Lower leg skin (tissue), 4 donors: ENCODE data around the gene PSMB1. TPM values are rescaled to one million over a fixed set of nuclear protein-coding genes. Genes with fewer than 3 reads are reported as not detected.

Experiments
- DNase-seq, 2 donors: peaks; one replicate each; pipeline ENCODE4 v3.0.0-alpha.2; 2019; ENCODE audit warnings: low spot score in 2 of 2
- H3K4me3 ChIP-seq: fragments of 200-600 bp; sonication (generic); 2 replicates; pipeline ENCODE4 v1.5.1; 2017; ENCODE audit warnings: mild to moderate bottlenecking, low read depth; ENCODE audit not compliant: poor library complexity, severe bottlenecking
- POLR2A ChIP-seq, 2 donors: fragments of 450-650 bp; IDR thresholded peaks; one replicate each; pipeline ENCODE4 v1.6.1; 2016 to 2017; ENCODE audit warnings: antibody characterized with exemption in 2 of 2, mild to moderate bottlenecking in 1 of 2, moderate library complexity in 1 of 2
- WGBS, 2 donors: methylation state at CpG; one replicate each; pipeline ENCODE4 v1.1.5; 2018; 5-methylcytosine and 5-hydroxymethylcytosine counted together
- intact Hi-C: fragments of 100-400 bp; cut with DNase I; formaldehyde crosslinking; loops from one replicate; pipeline ENCODE4 v1.15.0; 2023; ENCODE audit warnings: low total_unique reads
- total RNA-seq, 4 donors: library from RNA; depleted of rRNA; stranded (reverse); fragments of >200 nt; gene quantifications; one replicate each; pipeline ENCODE4 v1.1.0, GENCODE V29; 2016
- TF ChIP-seq, protein P1 (sequence below), 3 donors: fragments of 450-650 bp; IDR thresholded peaks; one replicate each; pipeline ENCODE4 v1.5.1; 2016; ENCODE audit warnings: antibody characterized with exemption in 3 of 3, mild to moderate bottlenecking in 3 of 3, moderate library complexity in 2 of 3

PSMB1 gene
- total RNA-seq, 4 donors from 2014 or later: 175 to 255 (median 213) TPM

DNA sequence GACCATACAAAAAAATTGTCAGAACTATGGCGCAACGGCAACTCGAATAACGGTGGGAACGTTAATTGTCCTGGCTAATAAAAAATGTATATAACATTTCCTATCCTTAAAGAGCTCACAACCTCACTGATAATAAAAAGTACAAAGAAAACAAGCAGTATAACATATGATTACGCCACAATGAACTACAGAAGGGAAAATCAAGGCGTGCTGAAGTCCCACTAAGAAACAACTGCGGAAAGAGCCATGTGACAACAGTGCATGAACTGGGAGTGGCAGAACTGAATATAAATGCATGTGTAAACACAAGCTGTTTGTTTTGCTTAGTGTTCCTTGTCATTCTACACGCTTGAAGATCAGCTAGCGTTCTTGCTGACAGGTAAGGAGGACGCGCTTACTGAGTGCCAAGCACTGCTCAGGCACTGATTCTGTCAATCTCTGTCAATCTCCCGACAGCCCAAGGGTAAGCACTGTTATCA is 466 bp upstream of the PSMB1 start:
- no peak for DNase-seq
- WGBS, 2 donors: 0% methylated on average over 13 of the region's 13 CpGs
- intact Hi-C loops: no loop called here
- H3K4me3 ChIP-seq: peak overlapping the region; percentile 74
- TF ChIP-seq, protein P1, sequence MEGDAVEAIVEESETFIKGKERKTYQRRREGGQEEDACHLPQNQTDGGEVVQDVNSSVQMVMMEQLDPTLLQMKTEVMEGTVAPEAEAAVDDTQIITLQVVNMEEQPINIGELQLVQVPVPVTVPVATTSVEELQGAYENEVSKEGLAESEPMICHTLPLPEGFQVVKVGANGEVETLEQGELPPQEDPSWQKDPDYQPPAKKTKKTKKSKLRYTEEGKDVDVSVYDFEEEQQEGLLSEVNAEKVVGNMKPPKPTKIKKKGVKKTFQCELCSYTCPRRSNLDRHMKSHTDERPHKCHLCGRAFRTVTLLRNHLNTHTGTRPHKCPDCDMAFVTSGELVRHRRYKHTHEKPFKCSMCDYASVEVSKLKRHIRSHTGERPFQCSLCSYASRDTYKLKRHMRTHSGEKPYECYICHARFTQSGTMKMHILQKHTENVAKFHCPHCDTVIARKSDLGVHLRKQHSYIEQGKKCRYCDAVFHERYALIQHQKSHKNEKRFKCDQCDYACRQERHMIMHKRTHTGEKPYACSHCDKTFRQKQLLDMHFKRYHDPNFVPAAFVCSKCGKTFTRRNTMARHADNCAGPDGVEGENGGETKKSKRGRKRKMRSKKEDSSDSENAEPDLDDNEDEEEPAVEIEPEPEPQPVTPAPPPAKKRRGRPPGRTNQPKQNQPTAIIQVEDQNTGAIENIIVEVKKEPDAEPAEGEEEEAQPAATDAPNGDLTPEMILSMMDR (IDR thresholded peaks at IDR 0.05): no peak
- TF ChIP-seq POLR2A (IDR thresholded peaks at IDR 0.05): no peak

- TF ChIP-seq POLR2A (IDR thresholded peaks at IDR 0.05): no peak
- TF ChIP-seq, protein P1 (IDR thresholded peaks at IDR 0.05): no peak
- intact Hi-C loops: no loop called here
- no peak for DNase-seq
- WGBS, 2 donors: 17 to 27% methylated on average over 2 of the region's 2 CpGs
- no peak overlapping the region for H3K4me3 ChIP-seq
Observed at GRCh38 chr6:170545405-170545804, 7.7 kb downstream of the PSMB1 start.

GRCh38 chr6:170542031-170542719 is 10.9 kb downstream of the PSMB1 start:
- no peak for DNase-seq
- H3K4me3 ChIP-seq: no peak overlapping the region
- TF ChIP-seq, protein P1 (IDR thresholded peaks at IDR 0.05): no peak
- no peak for TF ChIP-seq POLR2A (IDR thresholded peaks at IDR 0.05)
- WGBS, 2 donors: 92% methylated on average over 10 of the region's 10 CpGs
- intact Hi-C loops: no loop called here

DNA sequence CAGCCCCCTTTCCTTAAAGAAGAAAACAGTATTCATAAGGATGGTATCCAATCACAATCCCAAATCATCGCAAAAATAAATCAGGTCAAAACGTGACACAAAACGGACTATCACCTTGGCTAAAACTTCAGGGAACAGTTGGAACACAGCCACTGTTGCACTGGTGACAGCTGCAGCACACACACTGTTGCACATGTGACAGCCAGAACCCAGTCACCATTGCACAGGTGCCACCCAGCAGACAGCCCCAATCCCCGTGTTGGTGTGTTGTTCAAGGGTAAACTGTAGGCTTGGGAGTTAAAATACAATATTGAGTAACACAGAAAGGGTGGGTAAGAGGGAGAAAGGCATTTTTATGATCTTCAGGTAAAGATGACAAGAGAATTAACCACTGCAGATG is 15.8 kb downstream of the PSMB1 start:
- TF ChIP-seq, protein P1 (IDR thresholded peaks at IDR 0.05): no peak
- TF ChIP-seq POLR2A (IDR thresholded peaks at IDR 0.05): no peak
- 83 to 87% methylated on average over 4 of the region's 4 CpGs for WGBS, 2 donors
- H3K4me3 ChIP-seq: no peak overlapping the region
- intact Hi-C loops: no loop called here
- DNase-seq: no peak

GRCh38 chr6:170536671-170537070 is 16.4 kb downstream of the PSMB1 start:
- no peak for DNase-seq
- no peak overlapping the region for H3K4me3 ChIP-seq
- no peak for TF ChIP-seq POLR2A (IDR thresholded peaks at IDR 0.05)
- TF ChIP-seq, protein P1 (IDR thresholded peaks at IDR 0.05): no peak
- intact Hi-C loops: no loop called here
- 84 to 89% methylated on average over 5 of the region's 5 CpGs for WGBS, 2 donors

DNA sequence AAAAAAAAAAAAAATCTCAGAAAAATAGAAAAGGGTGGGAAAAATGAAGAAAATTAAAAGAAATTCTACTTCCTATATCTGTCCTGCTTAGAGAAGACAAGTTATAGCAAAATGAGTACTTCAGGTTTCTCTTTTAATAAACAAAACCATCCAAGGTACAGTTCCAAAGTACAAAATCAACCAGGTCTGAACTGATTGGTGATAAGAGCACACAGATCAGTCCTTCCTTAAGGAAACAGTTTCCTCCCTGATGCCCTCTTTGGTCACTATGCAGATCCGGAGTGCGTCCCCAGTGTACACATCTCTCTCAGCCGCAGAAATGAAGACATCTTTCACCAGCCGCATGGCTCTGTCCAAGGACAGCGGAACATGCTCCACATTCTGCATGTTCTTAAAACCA is 18.1 kb downstream of the PSMB1 start:
- no peak for DNase-seq
- intact Hi-C loops: no loop called here
- WGBS, 2 donors: 94% methylated on average over 5 of the region's 5 CpGs
- TF ChIP-seq, protein P1 (IDR thresholded peaks at IDR 0.05): no peak
- TF ChIP-seq POLR2A (IDR thresholded peaks at IDR 0.05): no peak
- no peak overlapping the region for H3K4me3 ChIP-seq
